WI38 (cell line): ENCODE data around the gene RECK.
"Not testable (repeated sequence)": the region's sequence is repeated elsewhere in the genome, so short reads cannot be mapped to it uniquely, and the experiment has no call there.

Experiments
- H3K4me3 ChIP-seq: 2 replicates; pipeline ENCODE4 v1.5.1; 2011; ENCODE audit warnings: low read depth, mild to moderate bottlenecking, control low read depth, low read length
- TF ChIP-seq, protein P1 (sequence below): IDR thresholded peaks from 2 replicates; pipeline ENCODE4 v1.5.1; 2012; ENCODE audit warnings: low read depth, mild to moderate bottlenecking, control low read depth, low read length

The RECK gene

DNA sequence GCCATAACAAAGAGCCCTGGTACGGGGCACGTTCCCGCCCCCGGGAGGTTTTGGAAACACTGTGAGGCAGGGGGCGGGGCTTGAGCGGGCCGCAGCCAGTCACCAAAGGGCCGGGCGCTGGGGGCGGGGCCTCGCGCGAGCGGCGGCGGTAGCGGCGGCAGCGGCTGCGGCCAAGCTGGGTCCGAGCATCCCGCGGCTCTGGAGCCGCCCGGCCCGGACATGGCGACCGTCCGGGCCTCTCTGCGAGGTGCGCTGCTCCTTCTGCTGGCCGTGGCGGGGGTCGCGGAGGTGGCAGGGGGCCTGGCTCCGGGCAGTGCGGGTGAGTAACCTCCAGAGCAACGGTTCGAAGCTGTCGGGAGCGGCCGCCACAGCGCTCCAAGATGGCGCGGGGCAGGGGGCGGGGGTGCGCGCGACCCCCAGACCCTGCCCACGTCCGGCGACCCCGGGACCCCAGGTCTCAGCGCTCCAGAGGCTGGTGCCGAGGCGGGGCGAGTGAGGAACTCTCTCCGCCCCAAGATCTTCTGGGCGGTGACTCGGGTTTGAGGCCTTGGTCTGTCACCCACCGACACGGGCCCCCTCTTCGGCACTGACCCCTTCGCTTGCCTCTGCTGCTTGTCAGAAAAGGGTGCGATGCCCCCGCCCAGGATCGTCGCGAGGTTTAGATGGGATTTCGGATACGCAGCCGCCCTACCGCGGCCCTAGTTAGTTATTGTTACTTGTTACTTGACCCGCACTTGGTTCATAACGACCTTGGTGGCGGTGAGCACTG, at the start of gene RECK:
TSS of gene RECK (plus strand) at position 134 of the 769 bp plus-strand sequence. CDS start at position 220, 86 bp downstream.
- TF ChIP-seq, protein P1, sequence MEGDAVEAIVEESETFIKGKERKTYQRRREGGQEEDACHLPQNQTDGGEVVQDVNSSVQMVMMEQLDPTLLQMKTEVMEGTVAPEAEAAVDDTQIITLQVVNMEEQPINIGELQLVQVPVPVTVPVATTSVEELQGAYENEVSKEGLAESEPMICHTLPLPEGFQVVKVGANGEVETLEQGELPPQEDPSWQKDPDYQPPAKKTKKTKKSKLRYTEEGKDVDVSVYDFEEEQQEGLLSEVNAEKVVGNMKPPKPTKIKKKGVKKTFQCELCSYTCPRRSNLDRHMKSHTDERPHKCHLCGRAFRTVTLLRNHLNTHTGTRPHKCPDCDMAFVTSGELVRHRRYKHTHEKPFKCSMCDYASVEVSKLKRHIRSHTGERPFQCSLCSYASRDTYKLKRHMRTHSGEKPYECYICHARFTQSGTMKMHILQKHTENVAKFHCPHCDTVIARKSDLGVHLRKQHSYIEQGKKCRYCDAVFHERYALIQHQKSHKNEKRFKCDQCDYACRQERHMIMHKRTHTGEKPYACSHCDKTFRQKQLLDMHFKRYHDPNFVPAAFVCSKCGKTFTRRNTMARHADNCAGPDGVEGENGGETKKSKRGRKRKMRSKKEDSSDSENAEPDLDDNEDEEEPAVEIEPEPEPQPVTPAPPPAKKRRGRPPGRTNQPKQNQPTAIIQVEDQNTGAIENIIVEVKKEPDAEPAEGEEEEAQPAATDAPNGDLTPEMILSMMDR: no peak
- peak within 1 kb of the TSS; percentile 82 for H3K4me3 ChIP-seq

GRCh38 chr9:35990155-35990554, 46.6 kb upstream of the RECK start:
- H3K4me3 ChIP-seq: no peak overlapping the region
- TF ChIP-seq, protein P1: no peak

- H3K4me3 ChIP-seq: not testable (repeated sequence)
Measured at GRCh38 chr9:35993136-35993535, 43.6 kb upstream of the RECK start.

DNA sequence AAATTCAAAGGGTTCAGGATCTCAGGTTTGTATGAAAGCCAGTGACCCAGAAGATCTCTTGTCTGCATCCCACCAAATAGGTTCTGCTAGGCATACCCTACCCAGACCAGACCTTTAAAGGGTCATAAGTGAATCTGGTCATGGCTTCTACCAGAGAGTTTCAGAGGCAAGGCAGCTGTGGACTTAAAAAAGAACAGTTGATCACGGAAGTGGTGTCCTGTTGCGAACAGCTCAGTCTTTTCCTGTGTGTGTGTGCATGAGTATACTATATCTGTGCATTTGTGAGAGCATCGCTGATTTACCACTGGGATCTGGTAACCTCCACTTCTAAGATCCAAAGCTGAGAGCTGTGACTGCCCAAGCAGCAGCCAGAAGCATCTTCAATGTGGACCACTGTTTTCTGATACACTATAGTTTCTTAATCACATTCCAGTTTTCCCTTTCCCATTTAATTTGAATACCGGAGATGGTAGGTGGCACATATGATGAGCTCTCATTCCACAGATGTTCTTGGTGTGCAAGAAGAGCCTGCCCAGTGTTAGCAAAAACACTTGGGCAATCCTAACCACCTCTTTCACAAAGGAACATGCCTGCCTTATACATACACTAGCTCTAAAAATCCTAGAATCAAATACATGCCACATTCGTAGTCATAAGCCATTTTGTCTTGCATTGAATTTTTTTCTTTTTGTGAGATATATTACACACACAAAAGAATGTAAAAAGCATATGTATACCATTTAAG, 42.6 kb upstream of the RECK start:
- TF ChIP-seq, protein P1: no peak
- no peak overlapping the region for H3K4me3 ChIP-seq

GRCh38 chr9:35994959-35995358, 41.8 kb upstream of the RECK start:
- H3K4me3 ChIP-seq: no peak overlapping the region
- TF ChIP-seq, protein P1: no peak

DNA sequence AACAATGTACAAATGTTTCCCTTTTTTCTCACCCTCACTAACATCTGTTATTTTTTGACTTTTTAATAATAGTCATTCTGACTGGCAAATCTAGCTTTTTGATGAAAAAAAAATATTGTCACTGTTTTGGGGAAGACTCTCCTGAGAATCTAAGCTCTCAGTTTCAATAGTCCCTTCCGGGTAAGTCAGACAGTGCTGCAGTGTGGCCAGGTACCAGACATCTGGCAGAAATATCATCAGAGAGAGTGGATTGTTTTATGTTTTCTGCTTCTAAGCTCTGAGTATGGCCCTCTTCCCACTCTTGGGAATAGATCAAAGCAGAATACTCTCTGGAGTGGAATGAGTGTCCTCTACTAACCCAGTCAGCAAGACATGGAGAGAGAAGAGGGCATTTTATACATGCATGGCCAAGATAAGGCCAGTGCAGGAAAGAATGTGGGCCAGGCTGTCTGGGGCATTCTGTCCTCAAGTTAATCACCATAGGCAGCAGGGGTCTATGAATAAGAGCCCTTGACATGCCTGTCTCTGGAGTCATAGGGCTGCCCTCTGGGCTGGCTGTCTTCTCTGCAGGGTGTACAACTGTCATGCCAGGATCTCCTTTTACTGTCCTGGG, 40.2 kb upstream of the RECK start:
- H3K4me3 ChIP-seq: no peak overlapping the region
- TF ChIP-seq, protein P1: no peak

- H3K4me3 ChIP-seq: not testable (repeated sequence)
Measured at GRCh38 chr9:35997016-35997415, 39.7 kb upstream of the RECK start.

DNA sequence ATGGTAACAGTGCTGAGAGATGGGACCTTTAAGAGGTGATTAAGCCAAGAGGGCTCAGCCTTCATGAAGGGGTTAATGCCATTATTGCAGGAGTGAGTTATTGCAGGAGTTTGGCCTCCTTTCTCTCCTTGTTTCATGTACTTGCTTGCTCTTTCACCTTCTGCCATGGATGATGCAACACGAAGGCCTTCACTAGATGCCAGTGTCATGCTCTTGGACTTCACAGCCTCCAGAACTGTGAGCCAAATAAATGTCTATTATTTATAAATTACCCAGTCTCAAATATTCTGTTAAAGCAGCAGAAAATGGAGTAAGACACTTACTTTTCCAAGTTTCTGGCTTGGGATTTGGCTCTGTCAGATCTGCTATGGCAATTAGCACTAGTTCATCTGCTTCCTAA, 38.4 kb upstream of the RECK start:
- TF ChIP-seq, protein P1: no peak
- H3K4me3 ChIP-seq: no peak overlapping the region
